ENCODE results near the gene PLA2G6.
A peak's percentile ranks its signal among the peaks of the same experiment; 100 is the strongest.

PLA2G6 gene

DNA sequence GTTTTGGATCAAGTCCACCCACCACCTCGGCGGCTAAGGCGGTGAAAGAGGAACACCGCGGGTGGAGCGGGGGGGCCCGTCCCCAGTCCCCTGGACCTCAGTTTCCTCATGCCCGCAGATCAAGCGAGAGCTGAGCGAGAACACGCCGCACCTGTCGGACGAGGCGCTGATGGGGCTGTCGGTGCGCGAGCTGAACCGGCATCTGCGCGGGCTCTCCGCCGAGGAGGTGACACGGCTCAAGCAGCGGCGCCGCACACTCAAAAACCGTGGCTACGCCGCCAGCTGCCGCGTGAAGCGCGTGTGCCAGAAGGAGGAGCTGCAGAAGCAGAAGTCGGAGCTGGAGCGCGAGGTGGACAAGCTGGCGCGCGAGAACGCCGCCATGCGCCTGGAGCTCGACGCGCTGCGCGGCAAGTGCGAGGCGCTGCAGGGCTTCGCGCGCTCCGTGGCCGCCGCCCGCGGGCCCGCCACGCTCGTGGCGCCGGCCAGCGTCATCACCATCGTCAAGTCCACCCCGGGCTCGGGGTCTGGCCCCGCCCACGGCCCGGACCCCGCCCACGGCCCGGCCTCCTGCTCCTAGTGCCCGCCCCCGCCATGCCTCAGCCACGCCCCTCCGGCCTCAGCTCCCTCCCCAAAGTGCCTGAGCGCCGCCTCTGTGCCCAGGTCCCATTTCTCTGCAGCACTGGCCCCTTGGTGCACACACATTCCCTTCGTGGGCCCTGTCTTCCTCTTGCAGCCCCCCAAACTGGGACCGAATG lies 32.8 kb upstream of the PLA2G6 start:
- TF ChIP-seq, protein P1, sequence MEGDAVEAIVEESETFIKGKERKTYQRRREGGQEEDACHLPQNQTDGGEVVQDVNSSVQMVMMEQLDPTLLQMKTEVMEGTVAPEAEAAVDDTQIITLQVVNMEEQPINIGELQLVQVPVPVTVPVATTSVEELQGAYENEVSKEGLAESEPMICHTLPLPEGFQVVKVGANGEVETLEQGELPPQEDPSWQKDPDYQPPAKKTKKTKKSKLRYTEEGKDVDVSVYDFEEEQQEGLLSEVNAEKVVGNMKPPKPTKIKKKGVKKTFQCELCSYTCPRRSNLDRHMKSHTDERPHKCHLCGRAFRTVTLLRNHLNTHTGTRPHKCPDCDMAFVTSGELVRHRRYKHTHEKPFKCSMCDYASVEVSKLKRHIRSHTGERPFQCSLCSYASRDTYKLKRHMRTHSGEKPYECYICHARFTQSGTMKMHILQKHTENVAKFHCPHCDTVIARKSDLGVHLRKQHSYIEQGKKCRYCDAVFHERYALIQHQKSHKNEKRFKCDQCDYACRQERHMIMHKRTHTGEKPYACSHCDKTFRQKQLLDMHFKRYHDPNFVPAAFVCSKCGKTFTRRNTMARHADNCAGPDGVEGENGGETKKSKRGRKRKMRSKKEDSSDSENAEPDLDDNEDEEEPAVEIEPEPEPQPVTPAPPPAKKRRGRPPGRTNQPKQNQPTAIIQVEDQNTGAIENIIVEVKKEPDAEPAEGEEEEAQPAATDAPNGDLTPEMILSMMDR (IDR thresholded peaks at IDR 0.05): peak; percentile 23 to 29
- Histone ChIP-seq H3K4me1 (peaks cover 10 to 39% (median 37%) of the 10 kb centered on the region in 4 donors), H3K27me3 (no peaks in the 10 kb centered on the region), H3K36me3 (peaks cover 0 to 22% (median 8%) of the 10 kb centered on the region in 3 donors), H3K4me3 (peak overlapping the region; percentile 30 to 36), H3K27ac (peak overlapping the region; percentile 33 to 64), H3K9me3 (no peaks in the 10 kb centered on the region)
- intact Hi-C loops (cut with DNase I; ENCODE audit: low total_unique reads): no loop called here
- peak; percentile 55 to 87 for DNase-seq

- H3K27me3 ChIP-seq: no peaks in the 10 kb centered on the region
- peak overlapping the region; percentile 33 to 64 for H3K27ac ChIP-seq
- no peak for DNase-seq
- H3K9me3 ChIP-seq: no peaks in the 10 kb centered on the region
- H3K4me3 ChIP-seq: peak overlapping the region; percentile 30 to 36
- peaks cover 9 to 34% (median 32%) of the 10 kb centered on the region in 4 donors for H3K4me1 ChIP-seq
- intact Hi-C loops (cut with DNase I; ENCODE audit: low total_unique reads): no loop called here
- TF ChIP-seq, protein P1 (IDR thresholded peaks at IDR 0.05): no peak
- H3K36me3 ChIP-seq: peaks cover 0 to 22% (median 8%) of the 10 kb centered on the region in 3 donors
These were observed 32.3 kb upstream of the PLA2G6 start for GRCh38 chr22:38213990-38214301.

DNA sequence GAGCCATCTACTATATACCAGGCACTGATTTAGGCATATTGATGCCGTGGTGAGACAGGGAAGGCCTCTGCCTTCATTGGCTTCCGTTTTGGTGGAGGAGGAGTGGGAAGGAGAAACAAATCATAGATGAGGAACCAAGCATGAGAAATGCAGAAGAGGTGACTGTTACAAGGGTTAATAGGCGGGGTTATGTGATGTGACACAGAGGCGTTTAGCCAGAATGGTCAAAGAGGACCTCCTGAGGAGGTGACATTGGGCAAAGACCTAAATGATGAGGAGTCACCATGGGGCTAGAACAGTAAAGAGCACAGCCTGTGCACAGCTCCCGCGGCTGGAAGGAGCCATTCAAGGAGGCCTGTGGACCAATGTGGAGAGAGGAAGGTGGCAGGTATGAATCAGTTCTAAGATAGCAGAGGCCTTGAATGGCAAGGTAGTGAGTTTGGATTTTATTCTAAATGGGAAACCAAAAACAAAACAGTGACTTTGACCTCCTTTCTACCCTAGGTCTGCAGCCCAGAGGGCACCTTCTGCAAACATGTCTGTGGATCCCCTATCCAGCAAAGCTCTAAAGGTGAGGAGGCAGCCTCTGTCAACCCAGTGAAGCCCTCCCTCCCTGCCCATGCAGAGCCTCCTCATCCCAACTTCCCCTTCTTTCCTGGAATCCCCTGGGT lies 31.8 kb upstream of the PLA2G6 start:
- Histone ChIP-seq H3K4me1 (peaks cover 4 to 31% (median 27%) of the 10 kb centered on the region in 4 donors), H3K36me3 (peaks cover 0 to 22% (median 11%) of the 10 kb centered on the region in 3 donors), H3K27me3 (no peaks in the 10 kb centered on the region), H3K27ac (peak overlapping the region; percentile 33 to 64), H3K9me3 (no peaks in the 10 kb centered on the region), H3K4me3 (no peak overlapping the region)
- TF ChIP-seq, protein P1 (IDR thresholded peaks at IDR 0.05): no peak
- no peak for DNase-seq
- intact Hi-C loops (cut with DNase I; ENCODE audit: low total_unique reads): no loop called here

GRCh38 chr22:38212442-38212841 lies 30.8 kb upstream of the PLA2G6 start:
- no peaks in the 10 kb centered on the region for H3K27me3 ChIP-seq
- no peak for DNase-seq
- peaks cover 0 to 22% (median 13%) of the 10 kb centered on the region in 3 donors for H3K36me3 ChIP-seq
- H3K4me3 ChIP-seq: no peak overlapping the region
- TF ChIP-seq, protein P1 (IDR thresholded peaks at IDR 0.05): no peak
- H3K4me1 ChIP-seq: peaks cover 0 to 26% (median 20%) of the 10 kb centered on the region in 4 donors
- intact Hi-C loops (cut with DNase I; ENCODE audit: low total_unique reads): no loop called here
- no peaks in the 10 kb centered on the region for H3K9me3 ChIP-seq
- no peak overlapping the region for H3K27ac ChIP-seq

- no peak for DNase-seq
- Histone ChIP-seq H3K27ac (no peak overlapping the region), H3K36me3 (peaks cover 0 to 20% (median 13%) of the 10 kb centered on the region in 3 donors), H3K4me3 (no peak overlapping the region), H3K4me1 (peaks cover 0 to 26% (median 20%) of the 10 kb centered on the region in 4 donors), H3K9me3 (no peaks in the 10 kb centered on the region), H3K27me3 (no peaks in the 10 kb centered on the region)
- intact Hi-C loops (cut with DNase I; ENCODE audit: low total_unique reads): no loop called here
- TF ChIP-seq, protein P1 (IDR thresholded peaks at IDR 0.05): no peak
These were observed 29.9 kb upstream of the PLA2G6 start for GRCh38 chr22:38211556-38211955.
